Uterus (tissue), 4 donors: Measurements from ENCODE around the gene TMEM11. TPM values are rescaled to one million over a fixed set of nuclear protein-coding genes. Genes with fewer than 3 reads are reported as not detected.

Source experiments
- DNase-seq, 2 donors: peaks; one replicate each; pipeline ENCODE4 v3.0.0-alpha.2; 2019 to 2020
- H3K27ac ChIP-seq, 2 donors: fragments of 200-600 bp; sonication (generic); 1 replicate in 1 of 2; 2 replicates in 1 of 2; pipeline ENCODE4 v1.5.1; 2016 to 2018
- H3K27me3 ChIP-seq, 2 donors: fragments of 200-600 bp; sonication (generic); one replicate each; pipeline ENCODE4 v1.5.1; 2018 to 2019; ENCODE audit warnings: control low read depth in 1 of 2
- H3K36me3 ChIP-seq, 2 donors: fragments of 200-600 bp; sonication (generic); one replicate each; pipeline ENCODE4 v1.5.1; 2019; ENCODE audit warnings: control low read depth in 1 of 2
- H3K4me1 ChIP-seq, 2 donors: fragments of 200-600 bp; sonication (generic); one replicate each; pipeline ENCODE4 v1.5.1; 2018 to 2019; ENCODE audit warnings: control low read depth in 1 of 2
- H3K4me3 ChIP-seq, 2 donors: fragments of 200-600 bp; sonication (generic); 1 replicate in 1 of 2; 2 replicates in 1 of 2; pipeline ENCODE4 v1.5.1; 2018 to 2019; ENCODE audit warnings: mild to moderate bottlenecking in 1 of 2
- H3K9me3 ChIP-seq, 2 donors: fragments of 200-600 bp; sonication (generic); one replicate each; pipeline ENCODE4 v1.5.1; 2019; ENCODE audit warnings: control low read depth in 1 of 2
- CTCF ChIP-seq, 4 experiments: fragments of 200-600 bp in 2 of 4; fragments of 450-650 bp in 2 of 4; sonication (generic) in 2 of 4; IDR thresholded peaks; one replicate each; pipeline ENCODE4 v1.5.1; 2016 to 2019; ENCODE audit warnings: antibody characterized with exemption in 4 of 4, mild to moderate bottlenecking in 2 of 4, moderate library complexity in 1 of 4
- POLR2A ChIP-seq, 2 donors: fragments of 450-650 bp; IDR thresholded peaks; one replicate each; pipeline ENCODE4 v1.6.1; 2016; ENCODE audit warnings: antibody characterized with exemption in 2 of 2, mild to moderate bottlenecking in 1 of 2, moderate library complexity in 1 of 2
- intact Hi-C: fragments of 100-400 bp; cut with DNase I; formaldehyde crosslinking; loops from one replicate; pipeline ENCODE4 v1.15.1; 2023; ENCODE audit warnings: low total_unique reads
- total RNA-seq, 4 donors: library from RNA; depleted of rRNA in 3 of 4; stranded (reverse); fragments of >200 nt in 3 of 4; gene quantifications; one replicate each; pipeline versions ENCODE4 v1.1.0 to v1.2.4, GENCODE V29; 2014 to 2023
- donor health status: DM: yes; HTN: yes; CAD: no.

The TMEM11 gene
- total RNA-seq, 4 donors from 2014 or later: 6.9 to 23.8 (median 15.3) TPM

GRCh38 chr17:21242780-21243515, 29.0 kb upstream of the TMEM11 start:
- TF ChIP-seq POLR2A (IDR thresholded peaks at IDR 0.05) (no peak), CTCF (IDR thresholded peaks at IDR 0.05) (no peak)
- intact Hi-C loops: no loop called here
- H3K27ac ChIP-seq: no peak overlapping the region

GRCh38 chr17:21242026-21242697, 28.2 kb upstream of the TMEM11 start:
- H3K27me3 ChIP-seq: no peaks in the 10 kb centered on the region
- no peaks in the 10 kb centered on the region for H3K4me1 ChIP-seq
- no peak for DNase-seq
- intact Hi-C loops: no loop called here
- H3K4me3 ChIP-seq: no peak overlapping the region
- no peak for TF ChIP-seq CTCF (IDR thresholded peaks at IDR 0.05)
- TF ChIP-seq POLR2A (IDR thresholded peaks at IDR 0.05): no peak
- H3K27ac ChIP-seq: no peak overlapping the region
- no peaks in the 10 kb centered on the region for H3K36me3 ChIP-seq
- no peaks in the 10 kb centered on the region for H3K9me3 ChIP-seq

More at GRCh38 chr17:21242780-21243515, 29.0 kb upstream of the TMEM11 start:
- H3K9me3 ChIP-seq: no peaks in the 10 kb centered on the region
- no peak overlapping the region for H3K4me3 ChIP-seq
- no peaks in the 10 kb centered on the region for H3K4me1 ChIP-seq
- no peaks in the 10 kb centered on the region for H3K36me3 ChIP-seq
- H3K27me3 ChIP-seq: no peaks in the 10 kb centered on the region
- no peak for DNase-seq

GRCh38 chr17:21241564-21241963, 27.6 kb upstream of the TMEM11 start:
- intact Hi-C loops: no loop called here
- Histone ChIP-seq H3K36me3 (no peaks in the 10 kb centered on the region), H3K4me1 (no peaks in the 10 kb centered on the region), H3K27me3 (no peaks in the 10 kb centered on the region), H3K9me3 (no peaks in the 10 kb centered on the region), H3K4me3 (no peak overlapping the region), H3K27ac (no peak overlapping the region)
- no peak for DNase-seq
- TF ChIP-seq POLR2A (IDR thresholded peaks at IDR 0.05): no peak
- no peak for TF ChIP-seq CTCF (IDR thresholded peaks at IDR 0.05)

GRCh38 chr17:21240369-21241055, 26.6 kb upstream of the TMEM11 start:
- Histone ChIP-seq H3K27me3 (no peaks in the 10 kb centered on the region), H3K4me1 (no peaks in the 10 kb centered on the region), H3K36me3 (no peaks in the 10 kb centered on the region), H3K27ac (no peak overlapping the region), H3K9me3 (no peaks in the 10 kb centered on the region), H3K4me3 (no peak overlapping the region)
- intact Hi-C loops: no loop called here
- no peak for DNase-seq
- TF ChIP-seq POLR2A (IDR thresholded peaks at IDR 0.05) (no peak), CTCF (IDR thresholded peaks at IDR 0.05) (no peak)
